ENCODE results near the gene RHO. TPM values are rescaled to one million over a fixed set of nuclear protein-coding genes. Genes with fewer than 3 reads are reported as not detected.

RHO gene
- total and polyA plus RNA-seq, 4 donors, result 0.01 TPM; not detected in 3

GRCh38 chr3:129502641-129503408, 25.6 kb upstream of the RHO start:
- Histone ChIP-seq H3K27ac (ENCODE audit: low read depth in 1 of 2, low read length in 1 of 2) (peak overlapping the region in 1 of 2 donors; percentile 1), H3K9me3 (ENCODE audit: control insufficient read depth in 4 of 4, insufficient read depth in 3 of 4, low read length in 3 of 4) (no peaks in the 10 kb centered on the region), H3K9ac (ENCODE audit: insufficient read depth in 1 of 2, low read length in 2 of 2) (no peak overlapping the region), H3K4me1 (ENCODE audit: control insufficient read depth in 5 of 5, insufficient read depth in 5 of 5, low read length in 5 of 5) (peaks cover 0 to 26% (median 9%) of the 10 kb centered on the region in 5 donors), H3K27me3 (ENCODE audit: control insufficient read depth in 3 of 3, insufficient read depth in 3 of 3, low read length in 2 of 3) (no peaks in the 10 kb centered on the region), H3K36me3 (ENCODE audit: control insufficient read depth in 4 of 4, insufficient read depth in 4 of 4, low read length in 4 of 4) (peaks cover 0 to 44% (median 29%) of the 10 kb centered on the region in 4 donors), H3K4me3 (no peak overlapping the region)
- DNase-seq (no peak), ATAC-seq (ENCODE audit: insufficient read depth, low FRiP score) (no peak)
- WGBS, 2 donors, result 95 to 97% methylated on average over 18 of the region's 18 CpGs
- no peak for TF ChIP-seq CTCF (IDR thresholded peaks at IDR 0.05; ENCODE audit: control extremely low read depth, extremely low read depth)

GRCh38 chr3:129503471-129504291, 24.8 kb upstream of the RHO start:
- ATAC-seq (ENCODE audit: insufficient read depth, low FRiP score) (no peak), DNase-seq (no peak)
- Histone ChIP-seq H3K27ac (ENCODE audit: low read depth in 1 of 2, low read length in 1 of 2) (no peak overlapping the region), H3K9me3 (ENCODE audit: control insufficient read depth in 4 of 4, insufficient read depth in 3 of 4, low read length in 3 of 4) (no peaks in the 10 kb centered on the region), H3K4me3 (no peak overlapping the region), H3K27me3 (ENCODE audit: control insufficient read depth in 3 of 3, insufficient read depth in 3 of 3, low read length in 2 of 3) (no peaks in the 10 kb centered on the region), H3K36me3 (ENCODE audit: control insufficient read depth in 4 of 4, insufficient read depth in 4 of 4, low read length in 4 of 4) (peaks cover 0 to 48% (median 31%) of the 10 kb centered on the region in 4 donors), H3K4me1 (ENCODE audit: control insufficient read depth in 5 of 5, insufficient read depth in 5 of 5, low read length in 5 of 5) (peaks cover 0 to 23% (median 3%) of the 10 kb centered on the region in 5 donors), H3K9ac (ENCODE audit: insufficient read depth in 1 of 2, low read length in 2 of 2) (no peak overlapping the region)
- WGBS, 2 donors, result 89 to 90% methylated on average over 13 of the region's 13 CpGs
- no peak for TF ChIP-seq CTCF (IDR thresholded peaks at IDR 0.05; ENCODE audit: control extremely low read depth, extremely low read depth)

GRCh38 chr3:129504471-129505100, 23.9 kb upstream of the RHO start:
- peak overlapping the region in 1 of 2 donors; percentile 68 for H3K27ac ChIP-seq (ENCODE audit: low read depth in 1 of 2, low read length in 1 of 2)
- no peak for ATAC-seq (ENCODE audit: insufficient read depth, low FRiP score)

More at GRCh38 chr3:129504471-129505100, 23.9 kb upstream of the RHO start:
- DNase-seq, result no peak
- no peak overlapping the region for H3K9ac ChIP-seq (ENCODE audit: insufficient read depth in 1 of 2, low read length in 2 of 2)
- WGBS, 2 donors, result 85 to 90% methylated on average over 5 of the region's 5 CpGs
- H3K36me3 ChIP-seq (ENCODE audit: control insufficient read depth in 4 of 4, insufficient read depth in 4 of 4, low read length in 4 of 4), result peaks cover 0 to 48% (median 31%) of the 10 kb centered on the region in 4 donors
- H3K27me3 ChIP-seq (ENCODE audit: control insufficient read depth in 3 of 3, insufficient read depth in 3 of 3, low read length in 2 of 3), result no peaks in the 10 kb centered on the region
- peaks cover 0 to 22% (median 3%) of the 10 kb centered on the region in 5 donors for H3K4me1 ChIP-seq (ENCODE audit: control insufficient read depth in 5 of 5, insufficient read depth in 5 of 5, low read length in 5 of 5)
- TF ChIP-seq CTCF (IDR thresholded peaks at IDR 0.05; ENCODE audit: control extremely low read depth, extremely low read depth), result no peak
- H3K9me3 ChIP-seq (ENCODE audit: control insufficient read depth in 4 of 4, insufficient read depth in 3 of 4, low read length in 3 of 4), result no peaks in the 10 kb centered on the region
- no peak overlapping the region for H3K4me3 ChIP-seq

Measured in lung (tissue), 12 donors.